Chondrocyte (in vitro differentiated cells): Measurements from ENCODE around the gene LIPE. TPM values are rescaled to one million over a fixed set of nuclear protein-coding genes. Genes with fewer than 3 reads are reported as not detected.
A peak's percentile ranks its signal among the peaks of the same experiment; 100 is the strongest.

Source experiments
- DNase-seq: peaks from one replicate; pipeline ENCODE4 v3.0.0; 2021; ENCODE audit warnings: mixed read lengths, low spot score
- H3K27ac Mint-ChIP-seq: one replicate; pipeline ENCODE4 v1.8.0; 2021; ENCODE audit warnings: mild to moderate bottlenecking, moderate library complexity, mixed read lengths; ENCODE audit not compliant: unreplicated experiment
- H3K27me3 Mint-ChIP-seq: 2 replicates; pipeline ENCODE4 v1.8.0; 2021; ENCODE audit warnings: low read depth, mixed read lengths
- H3K36me3 Mint-ChIP-seq: 2 replicates; pipeline ENCODE4 v1.8.0; 2021; ENCODE audit warnings: low read depth, mixed read lengths
- H3K4me1 Mint-ChIP-seq: 2 replicates; pipeline ENCODE4 v1.8.0; 2021; ENCODE audit warnings: low read depth, mild to moderate bottlenecking, mixed read lengths
- H3K4me3 Mint-ChIP-seq: one replicate; pipeline ENCODE4 v1.8.0; 2021; ENCODE audit warnings: mild to moderate bottlenecking, moderate library complexity, mixed read lengths; ENCODE audit not compliant: unreplicated experiment
- H3K9me3 Mint-ChIP-seq: 2 replicates; pipeline ENCODE4 v1.8.0; 2021; ENCODE audit warnings: low read depth, mixed read lengths
- total RNA-seq: library from RNA; stranded (reverse); gene quantifications from 3 replicates; pipeline ENCODE4 v1.2.1, GENCODE V29; 2021
- TF ChIP-seq, protein P1 (sequence below): fragments of 200-600 bp; sonication (generic); IDR thresholded peaks from 2 replicates; pipeline ENCODE4 v1.5.0; 2021; ENCODE audit warnings: antibody characterized with exemption, mild to moderate bottlenecking, moderate library complexity

LIPE gene
- total RNA-seq, 1 donor from 2014 or later: 3.9 TPM

DNA sequence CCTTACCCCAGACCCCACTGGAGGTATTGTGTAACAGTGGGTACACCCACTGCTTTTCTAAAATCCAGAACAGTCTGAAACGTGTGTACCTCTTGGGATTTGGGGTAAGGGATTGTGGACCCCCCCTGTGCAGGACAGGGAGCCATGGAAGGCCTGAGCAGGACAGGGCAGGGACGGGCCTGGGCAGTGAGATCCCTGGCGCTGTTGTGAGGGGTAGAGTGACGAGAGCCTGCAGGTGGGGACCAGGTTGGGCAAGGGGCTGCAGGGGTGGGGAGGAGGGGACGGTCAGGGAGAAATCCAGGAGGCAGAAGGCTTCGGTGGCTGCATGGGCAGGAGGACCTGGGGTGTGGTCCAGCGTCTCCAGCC lies 65.7 kb downstream of the LIPE start:
- H3K36me3 Mint-ChIP-seq: peaks cover 25% of the 10 kb centered on the region
- TF ChIP-seq, protein P1, sequence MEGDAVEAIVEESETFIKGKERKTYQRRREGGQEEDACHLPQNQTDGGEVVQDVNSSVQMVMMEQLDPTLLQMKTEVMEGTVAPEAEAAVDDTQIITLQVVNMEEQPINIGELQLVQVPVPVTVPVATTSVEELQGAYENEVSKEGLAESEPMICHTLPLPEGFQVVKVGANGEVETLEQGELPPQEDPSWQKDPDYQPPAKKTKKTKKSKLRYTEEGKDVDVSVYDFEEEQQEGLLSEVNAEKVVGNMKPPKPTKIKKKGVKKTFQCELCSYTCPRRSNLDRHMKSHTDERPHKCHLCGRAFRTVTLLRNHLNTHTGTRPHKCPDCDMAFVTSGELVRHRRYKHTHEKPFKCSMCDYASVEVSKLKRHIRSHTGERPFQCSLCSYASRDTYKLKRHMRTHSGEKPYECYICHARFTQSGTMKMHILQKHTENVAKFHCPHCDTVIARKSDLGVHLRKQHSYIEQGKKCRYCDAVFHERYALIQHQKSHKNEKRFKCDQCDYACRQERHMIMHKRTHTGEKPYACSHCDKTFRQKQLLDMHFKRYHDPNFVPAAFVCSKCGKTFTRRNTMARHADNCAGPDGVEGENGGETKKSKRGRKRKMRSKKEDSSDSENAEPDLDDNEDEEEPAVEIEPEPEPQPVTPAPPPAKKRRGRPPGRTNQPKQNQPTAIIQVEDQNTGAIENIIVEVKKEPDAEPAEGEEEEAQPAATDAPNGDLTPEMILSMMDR: no peak
- H3K4me1 Mint-ChIP-seq: peaks cover 9% of the 10 kb centered on the region
- H3K27me3 Mint-ChIP-seq: no peaks in the 10 kb centered on the region
- peaks cover 8% of the 10 kb centered on the region for H3K9me3 Mint-ChIP-seq
- no peak for DNase-seq
- H3K27ac Mint-ChIP-seq: peak overlapping the region; percentile 32
- H3K4me3 Mint-ChIP-seq: no peak overlapping the region

DNA sequence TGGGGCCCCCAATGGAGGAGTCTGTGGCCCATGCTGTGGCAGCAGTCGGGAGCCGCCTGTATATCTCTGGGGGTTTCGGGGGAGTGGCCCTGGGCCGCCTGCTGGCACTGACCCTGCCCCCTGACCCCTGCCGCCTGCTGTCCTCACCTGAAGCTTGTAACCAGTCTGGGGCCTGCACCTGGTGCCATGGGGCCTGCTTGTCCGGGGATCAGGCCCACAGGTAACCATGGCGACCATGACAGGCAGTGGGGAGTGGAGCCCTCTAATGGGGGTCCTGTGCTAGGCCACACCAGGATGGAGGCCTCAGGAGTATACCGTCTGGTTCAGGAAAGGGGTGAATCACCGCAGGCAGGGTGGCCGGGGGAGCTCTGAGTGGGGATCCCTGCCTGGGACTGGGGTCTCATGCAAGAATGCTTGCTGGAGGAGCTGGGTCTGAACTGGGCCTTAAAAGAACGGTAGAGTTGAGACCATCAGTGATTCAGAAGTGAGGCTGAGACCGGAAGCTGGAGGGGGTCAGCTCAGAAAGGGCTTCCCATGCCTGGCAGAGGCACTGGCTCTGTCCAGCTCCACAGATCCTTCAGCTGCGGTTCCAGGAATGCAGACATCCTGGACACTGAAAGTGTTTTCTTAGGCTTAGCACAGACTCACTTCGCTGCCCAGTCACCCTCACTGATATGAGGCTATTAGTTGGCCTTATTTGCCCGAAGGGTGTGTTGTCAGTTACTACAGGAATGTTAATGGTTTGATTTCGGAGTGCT lies 66.2 kb downstream of the LIPE start:
- H3K27ac Mint-ChIP-seq: peak overlapping the region; percentile 49
- H3K27me3 Mint-ChIP-seq: no peaks in the 10 kb centered on the region
- H3K9me3 Mint-ChIP-seq: peaks cover 8% of the 10 kb centered on the region
- H3K36me3 Mint-ChIP-seq: peaks cover 24% of the 10 kb centered on the region
- peaks cover 7% of the 10 kb centered on the region for H3K4me1 Mint-ChIP-seq
- no peak overlapping the region for H3K4me3 Mint-ChIP-seq
- TF ChIP-seq, protein P1: no peak
- no peak for DNase-seq

DNA sequence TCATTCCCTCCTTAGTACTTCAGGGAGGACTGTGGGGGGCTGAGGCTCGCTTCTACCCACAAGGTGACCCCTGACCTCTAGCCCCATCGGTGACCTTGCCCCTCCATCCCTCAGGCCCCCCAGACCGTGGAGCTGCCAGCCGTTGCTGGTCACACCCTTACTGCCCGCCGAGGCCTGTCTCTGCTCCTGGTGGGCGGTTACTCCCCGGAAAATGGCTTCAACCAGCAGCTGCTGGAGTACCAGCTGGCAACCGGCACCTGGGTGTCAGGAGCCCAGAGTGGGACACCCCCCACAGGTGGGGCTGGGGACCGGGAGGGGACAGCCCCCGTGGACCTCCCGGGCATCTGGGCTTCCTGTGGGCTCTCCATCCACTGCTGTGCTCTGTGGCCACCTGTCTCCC lies 69.9 kb downstream of the LIPE start:
- no peak for DNase-seq
- TF ChIP-seq, protein P1: no peak
- Mint-ChIP-seq H3K4me3 (no peak overlapping the region), H3K27me3 (no peaks in the 10 kb centered on the region), H3K27ac (no peak overlapping the region), H3K36me3 (peaks cover 18% of the 10 kb centered on the region), H3K9me3 (no peaks in the 10 kb centered on the region), H3K4me1 (peaks cover 7% of the 10 kb centered on the region)

DNA sequence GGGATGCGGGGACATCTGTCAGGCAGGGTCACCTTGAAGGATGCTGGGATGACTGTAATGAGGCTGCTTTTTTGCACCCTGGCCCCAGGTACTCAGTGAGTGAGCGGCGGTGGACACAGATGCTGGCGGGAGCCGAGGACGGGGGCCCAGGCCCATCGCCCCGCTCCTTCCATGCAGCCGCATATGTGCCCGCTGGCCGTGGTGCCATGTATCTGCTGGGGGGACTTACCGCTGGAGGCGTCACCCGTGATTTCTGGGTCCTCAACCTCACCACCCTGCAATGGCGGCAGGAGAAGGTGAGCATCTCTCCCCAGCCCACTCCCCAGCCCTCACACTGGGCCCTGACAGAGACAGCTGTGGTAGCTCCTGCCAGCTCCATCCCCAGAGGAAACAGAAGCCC lies 70.5 kb downstream of the LIPE start:
- TF ChIP-seq, protein P1: no peak
- Mint-ChIP-seq H3K4me1 (peaks cover 7% of the 10 kb centered on the region), H3K4me3 (no peak overlapping the region), H3K9me3 (no peaks in the 10 kb centered on the region), H3K36me3 (peaks cover 21% of the 10 kb centered on the region), H3K27me3 (no peaks in the 10 kb centered on the region), H3K27ac (no peak overlapping the region)
- DNase-seq: no peak

DNA sequence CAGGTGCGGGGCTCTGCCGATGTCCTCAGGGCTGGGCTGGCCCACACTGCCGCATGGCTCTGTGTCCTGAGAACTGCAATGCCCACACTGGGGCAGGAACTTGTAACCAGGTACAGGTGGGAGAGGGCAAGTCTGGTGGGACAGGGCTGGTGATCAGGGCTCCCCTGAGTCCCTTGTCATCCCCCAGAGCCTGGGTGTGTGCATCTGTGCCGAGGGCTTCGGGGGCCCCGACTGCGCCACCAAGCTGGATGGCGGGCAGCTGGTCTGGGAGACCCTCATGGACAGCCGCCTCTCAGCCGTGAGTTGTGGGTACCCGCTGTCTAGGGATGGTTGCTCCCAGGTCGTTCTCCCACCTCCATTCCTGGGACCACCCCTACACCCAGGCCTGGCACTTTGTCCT lies 71.3 kb downstream of the LIPE start:
- DNase-seq: no peak
- Mint-ChIP-seq H3K27me3 (no peaks in the 10 kb centered on the region), H3K27ac (no peak overlapping the region), H3K36me3 (peaks cover 16% of the 10 kb centered on the region), H3K4me3 (no peak overlapping the region), H3K4me1 (peaks cover 2% of the 10 kb centered on the region), H3K9me3 (no peaks in the 10 kb centered on the region)
- TF ChIP-seq, protein P1: no peak
